Fibroblast of skin of left quadriceps (primary cell): ENCODE measurements around the gene CAMTA1.

Source experiments
- DNase-seq, 2 experiments: peaks; one replicate each; pipeline ENCODE4 v3.0.0-alpha.2; 2013; ENCODE audit warnings: low read depth in 2 of 2

Gene CAMTA1

DNA sequence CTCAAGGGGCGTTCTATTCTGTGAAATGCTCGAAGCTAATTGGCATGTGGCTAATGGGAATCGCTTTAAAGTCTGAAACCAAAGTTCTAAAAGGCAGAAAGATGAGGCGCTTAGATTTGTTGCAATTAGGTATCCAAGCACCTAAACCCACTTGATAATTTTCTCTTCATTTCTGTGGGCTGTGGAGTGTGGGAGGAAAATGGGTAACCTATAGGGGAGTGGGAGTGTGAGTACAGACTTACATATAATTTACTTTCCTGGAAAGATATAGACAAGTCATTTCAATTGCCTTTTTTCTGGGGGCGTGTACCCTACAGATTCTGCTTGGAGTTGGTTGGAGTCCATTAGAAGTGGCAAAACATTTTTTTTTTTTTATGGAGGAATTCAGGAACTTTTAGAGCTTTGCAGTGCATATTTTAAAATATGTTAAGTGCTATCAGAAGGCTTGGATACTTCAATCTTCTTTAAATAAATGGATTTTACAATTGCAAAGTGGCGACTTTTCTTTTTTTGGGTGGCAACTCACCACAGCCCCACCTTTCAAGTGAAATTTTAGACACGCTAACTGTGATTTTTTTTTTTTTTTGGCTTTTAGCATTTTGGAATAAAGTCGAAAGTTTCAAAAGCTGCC, 254.5 kb downstream of the CAMTA1 start:
- DNase-seq = no peak

DNA sequence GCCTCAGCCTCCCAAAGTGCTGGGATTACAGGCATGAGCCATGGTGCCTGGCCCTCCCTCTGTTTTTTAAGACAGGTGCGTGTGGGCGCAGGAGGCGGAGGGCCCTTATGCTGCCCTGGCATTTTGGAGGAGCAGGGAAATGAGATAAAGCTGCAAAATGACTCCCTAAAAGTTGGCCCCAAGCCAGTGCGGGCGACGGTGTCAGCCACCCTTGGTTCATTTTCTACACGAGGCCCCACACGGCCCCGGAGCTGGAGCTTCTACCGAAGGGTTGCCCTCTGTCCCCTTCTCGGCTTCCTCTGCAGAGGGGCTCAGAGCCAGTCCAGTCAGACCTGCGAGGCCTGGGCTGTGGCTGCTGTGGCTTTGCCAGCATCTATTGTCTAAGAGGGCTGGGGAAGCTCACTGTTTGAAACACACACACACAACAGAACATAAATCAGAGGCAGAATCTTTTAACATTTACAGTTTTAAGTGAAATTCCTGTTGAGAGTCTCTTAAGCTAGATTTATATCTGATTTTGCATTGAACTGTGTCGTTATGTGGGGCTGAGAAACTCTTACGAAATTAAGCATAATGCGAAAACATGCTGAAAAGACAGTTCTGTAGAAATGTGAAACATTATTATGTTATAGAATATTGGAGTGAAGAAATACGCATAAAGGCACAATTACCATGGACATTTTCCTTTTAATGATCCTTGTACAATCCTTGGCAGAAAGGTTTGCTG, 255.9 kb downstream of the CAMTA1 start:
- no peak for DNase-seq

DNA sequence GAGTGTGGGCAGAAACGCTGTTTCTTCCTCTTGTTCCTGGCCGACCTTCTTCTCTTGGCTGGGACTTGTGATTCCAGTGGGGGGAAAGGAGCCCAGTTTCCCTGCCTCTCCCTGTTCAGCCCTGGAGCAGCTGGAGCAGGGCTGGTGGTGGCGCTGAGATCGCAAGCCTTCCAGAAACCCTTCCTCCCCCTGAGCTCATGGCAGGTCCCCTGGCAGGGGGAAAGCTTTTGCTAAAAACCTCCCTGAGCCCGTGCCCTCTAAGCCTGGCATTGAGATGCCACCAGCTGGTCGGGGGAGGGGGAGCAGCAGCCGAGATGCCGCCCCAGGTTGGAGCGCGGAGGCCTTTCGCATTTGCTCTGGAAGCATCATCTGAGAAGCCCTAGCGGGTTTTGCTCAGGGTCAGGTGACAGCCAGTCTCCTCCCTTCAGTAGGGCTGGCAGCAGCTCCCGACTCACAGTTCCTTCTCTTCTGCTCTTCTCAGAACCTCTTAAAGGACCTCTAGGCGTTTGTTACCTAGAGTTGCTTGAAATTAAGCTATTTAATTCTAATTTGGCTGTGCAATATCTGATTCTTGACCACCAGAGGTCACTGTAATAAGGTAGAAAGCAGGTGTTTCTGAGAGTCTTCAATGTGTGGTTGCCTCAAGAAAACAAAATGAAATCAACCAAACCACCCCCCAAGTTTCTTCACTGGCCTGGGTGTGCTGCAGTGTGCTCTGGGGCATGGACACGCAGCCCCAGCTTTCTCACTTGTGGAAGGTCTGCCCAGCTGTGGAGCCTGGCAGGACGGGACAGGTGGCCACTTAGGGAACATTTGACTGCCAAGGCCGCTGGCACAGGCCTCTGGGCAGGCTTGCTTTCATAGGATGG, 257.3 kb downstream of the CAMTA1 start:
- DNase-seq = peak in 1 of 2 experiments; percentile 10

DNA sequence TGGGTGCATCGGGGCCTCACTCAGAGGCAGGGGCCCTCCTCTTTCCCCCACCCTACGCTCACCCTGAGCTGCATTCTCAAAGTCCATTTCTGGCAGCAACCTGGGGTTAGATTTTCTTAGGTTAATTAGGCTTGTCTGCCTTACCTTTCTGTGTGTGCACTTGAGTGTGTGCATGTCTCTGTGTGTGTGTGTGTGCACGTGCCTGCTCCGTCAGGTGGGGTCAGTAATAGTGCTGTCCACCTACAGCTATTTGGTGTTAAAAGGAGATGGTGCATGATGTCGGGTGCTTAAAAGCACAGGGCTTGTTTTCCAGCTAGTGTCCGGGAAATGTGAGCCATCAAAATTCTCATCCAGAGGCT, 257.9 kb downstream of the CAMTA1 start:
- no peak for DNase-seq

DNA sequence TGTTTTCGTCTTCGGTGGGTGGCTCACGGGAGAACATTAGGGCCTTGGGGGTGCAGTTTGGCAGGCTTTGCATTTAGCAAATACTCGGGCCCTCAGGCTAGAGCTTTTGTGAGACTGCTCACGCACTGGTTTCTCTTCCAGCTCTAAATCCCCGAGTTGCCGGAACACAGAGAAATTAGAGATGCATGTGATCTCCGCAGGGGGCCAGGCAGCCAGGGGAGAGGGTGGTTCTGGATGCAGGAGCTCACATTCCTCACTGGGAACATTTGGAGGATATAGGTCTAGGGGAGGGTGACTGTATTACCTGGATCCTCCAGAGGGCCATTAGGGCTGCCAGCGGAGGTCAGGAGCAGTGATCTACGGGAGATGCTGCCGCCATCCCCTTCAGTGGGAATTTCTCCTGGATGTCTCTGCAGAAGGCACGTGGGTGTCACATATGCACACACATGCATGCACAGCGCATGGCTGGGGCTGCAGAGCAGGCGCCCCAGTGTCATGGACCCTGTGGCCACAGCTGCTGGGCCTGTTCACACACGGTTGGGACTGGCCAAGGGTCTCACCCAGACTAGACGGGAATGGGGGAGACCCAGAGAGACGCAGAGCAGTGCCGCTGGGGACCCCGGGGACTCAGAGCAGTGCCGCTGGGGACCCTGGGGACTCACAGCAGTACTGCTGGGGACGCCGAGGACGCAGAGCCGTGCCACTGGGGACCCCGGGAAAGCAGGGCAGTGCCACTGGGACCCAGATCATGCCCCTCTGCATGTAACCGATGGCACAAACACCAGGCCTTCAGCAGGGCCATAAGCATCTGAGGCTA, 258.7 kb downstream of the CAMTA1 start:
- no peak for DNase-seq

DNA sequence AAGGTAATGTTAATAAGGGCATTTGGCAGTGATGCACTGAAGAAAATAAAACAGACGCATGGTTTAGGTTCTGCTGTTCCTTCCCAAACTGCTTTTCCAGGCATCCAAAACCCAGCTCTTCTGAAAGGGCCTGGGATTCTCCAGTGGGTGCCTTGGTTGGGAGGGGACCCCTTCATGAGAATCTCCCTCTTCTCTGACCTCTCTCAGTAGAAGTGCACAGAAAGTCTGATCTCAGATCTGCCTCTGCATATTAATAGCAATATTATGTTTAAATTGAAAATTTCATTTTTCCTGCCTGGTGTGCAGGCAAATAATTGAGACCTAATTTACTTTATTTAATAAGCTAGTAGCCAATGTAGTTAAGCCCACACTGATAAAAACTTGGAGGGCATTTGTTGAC, 260.6 kb downstream of the CAMTA1 start:
- DNase-seq = no peak

DNA sequence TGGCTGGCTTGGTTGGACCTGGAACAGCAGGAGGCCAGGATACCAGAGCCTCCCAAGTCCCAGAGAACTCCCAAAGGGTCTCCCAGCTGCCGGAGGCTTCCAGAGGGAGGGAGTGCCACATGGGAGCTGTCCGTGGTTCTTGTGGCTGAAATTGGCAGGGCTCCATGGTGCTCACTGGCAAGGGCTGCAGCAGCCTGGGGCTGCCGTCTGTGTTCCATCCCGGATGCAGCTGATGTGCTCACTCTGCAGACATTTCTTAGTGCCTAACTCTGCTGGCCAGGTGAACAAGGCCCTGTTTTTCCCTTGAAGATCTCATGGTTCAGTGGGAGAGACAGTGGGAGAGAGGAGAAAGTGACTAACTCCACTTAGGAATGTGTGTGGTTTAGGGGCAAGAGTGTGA, 261.1 kb downstream of the CAMTA1 start:
- DNase-seq = peak; percentile 54 to 56

DNA sequence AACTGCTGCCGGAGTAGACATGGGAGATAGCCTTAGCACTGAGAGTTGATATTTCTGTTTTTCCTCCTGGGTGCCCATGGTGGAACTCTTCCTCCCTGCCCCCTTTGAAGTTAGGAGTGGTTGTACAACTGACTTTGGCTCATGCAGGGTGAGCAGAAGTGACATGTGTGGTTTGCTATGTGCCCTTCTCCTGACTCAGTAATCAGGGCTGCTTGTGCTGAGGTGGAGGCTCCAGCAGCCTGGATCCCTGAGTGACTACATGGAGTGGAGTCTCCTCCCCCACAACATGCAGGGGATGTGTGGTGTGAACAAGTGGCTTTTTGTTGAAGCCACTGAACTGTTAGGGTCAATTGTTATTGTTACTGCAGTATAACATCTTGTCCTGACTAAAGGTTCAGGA, 261.6 kb downstream of the CAMTA1 start:
- DNase-seq = no peak

DNA sequence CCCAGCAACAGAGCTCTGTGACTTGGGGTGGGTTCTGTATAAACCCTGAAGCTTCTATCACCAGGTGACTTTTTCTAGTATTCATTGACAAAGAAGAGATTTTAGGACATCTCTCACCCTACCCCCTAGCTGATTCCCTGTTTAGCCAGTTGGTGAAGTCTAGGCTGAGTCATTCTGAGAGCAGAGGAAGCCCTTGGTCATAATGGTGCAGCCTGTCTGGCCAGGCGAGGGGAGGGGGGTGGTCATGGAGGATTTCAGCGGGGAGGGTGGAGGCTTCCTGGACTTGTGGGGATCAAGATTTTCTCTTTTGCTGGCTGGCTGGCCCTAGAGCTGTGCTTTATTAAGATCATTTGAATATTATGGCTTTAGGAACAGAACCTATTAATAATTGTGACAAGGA, 262.6 kb downstream of the CAMTA1 start:
- DNase-seq = no peak

DNA sequence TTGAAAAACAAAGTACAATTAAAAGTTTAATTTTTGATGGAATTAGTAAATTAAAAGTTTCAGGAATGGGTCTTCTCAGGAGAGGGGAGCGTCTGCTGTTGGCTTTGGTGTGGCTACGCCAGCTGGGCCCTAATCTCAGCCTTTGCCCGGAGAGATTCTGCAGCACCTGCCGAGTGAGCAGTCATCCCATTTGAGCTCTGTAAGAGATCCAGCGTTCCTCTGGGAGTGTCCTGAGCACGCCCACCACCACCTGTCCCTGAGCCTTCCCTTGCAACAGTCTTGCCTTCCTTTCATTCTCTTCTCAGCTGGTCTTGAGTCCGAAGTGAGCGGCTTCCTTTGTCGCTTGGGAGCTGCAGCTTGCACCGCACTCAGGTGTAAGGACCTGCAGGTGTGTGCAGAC, 263.1 kb downstream of the CAMTA1 start:
- DNase-seq = no peak

DNA sequence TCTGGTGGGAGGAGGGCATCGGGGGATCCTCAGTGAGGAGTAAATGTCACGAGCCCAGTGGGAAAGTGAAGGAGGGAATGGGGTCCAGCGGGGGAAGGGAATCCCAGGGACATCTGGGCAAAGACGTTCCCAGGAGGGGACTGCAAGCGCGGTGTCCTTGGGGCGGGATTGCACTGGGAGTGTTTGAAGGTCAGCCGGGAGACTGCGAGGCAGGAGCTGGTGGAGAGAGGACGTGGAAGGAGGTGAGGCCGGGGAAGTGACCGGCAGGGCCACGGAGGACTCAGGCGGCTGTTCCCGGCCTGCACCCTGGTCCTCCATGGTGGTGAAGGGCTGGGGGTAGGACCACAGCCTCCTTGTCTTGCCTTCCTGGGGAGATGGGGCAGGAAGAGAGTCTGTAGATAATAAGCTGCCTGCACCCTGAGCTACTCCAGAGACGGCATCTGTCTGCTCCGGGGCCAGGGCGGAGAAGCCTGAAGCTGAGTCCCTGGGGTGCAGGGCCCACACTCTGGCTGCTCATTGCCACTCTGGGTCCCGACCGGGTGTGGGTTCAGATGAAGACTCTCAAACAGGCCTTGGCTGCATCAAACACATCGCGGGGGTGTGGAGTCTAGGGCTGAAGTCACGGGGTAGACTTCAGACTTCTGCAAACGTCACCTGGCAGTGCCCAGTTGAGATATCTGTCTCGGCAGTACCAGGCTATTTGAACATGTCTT, 264.8 kb downstream of the CAMTA1 start:
- DNase-seq = no peak

DNA sequence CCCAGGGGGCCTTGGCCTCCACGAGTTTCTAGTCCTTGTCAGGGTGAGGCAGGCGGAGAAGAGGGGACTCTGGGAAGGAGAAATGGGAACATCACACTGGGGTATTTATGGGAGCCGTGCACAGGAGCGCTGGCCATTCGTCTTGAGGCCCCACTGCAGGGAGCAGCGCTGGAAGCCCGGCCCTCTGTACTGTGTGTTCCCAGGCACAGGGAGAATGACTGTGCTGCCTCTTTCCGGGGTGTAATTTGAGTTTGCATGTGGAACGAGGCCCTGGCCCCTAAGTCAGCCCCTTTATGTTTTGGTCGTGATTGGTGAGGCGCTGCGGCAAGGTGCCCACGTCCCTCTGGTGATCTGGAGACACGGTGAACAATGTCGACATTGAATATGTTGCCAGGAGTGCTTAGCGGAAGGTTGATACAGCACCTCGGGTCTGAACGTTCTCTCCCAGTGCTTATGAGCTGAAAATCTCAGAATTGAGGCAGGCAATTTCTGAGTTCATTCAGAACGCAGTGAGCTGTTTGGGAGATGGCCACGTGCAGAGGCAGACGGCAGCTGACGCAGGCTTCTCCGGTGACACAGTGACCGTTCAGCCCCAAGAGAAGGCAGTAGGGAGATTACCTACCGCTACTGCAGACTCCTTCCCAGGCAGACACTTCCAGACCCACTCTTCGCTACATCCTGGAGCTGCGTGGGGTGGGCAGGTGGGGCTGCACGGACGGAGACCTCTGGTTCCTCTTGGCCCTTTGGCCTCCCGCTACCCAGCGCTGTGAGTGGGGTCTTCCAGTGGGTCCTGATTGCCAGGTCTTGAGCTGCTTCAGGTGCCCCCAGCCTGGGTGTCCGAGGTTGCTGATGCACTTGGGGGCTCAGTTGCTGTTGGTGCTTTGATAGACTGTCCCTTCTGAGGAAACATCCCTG, 265.8 kb downstream of the CAMTA1 start:
- no peak for DNase-seq

DNA sequence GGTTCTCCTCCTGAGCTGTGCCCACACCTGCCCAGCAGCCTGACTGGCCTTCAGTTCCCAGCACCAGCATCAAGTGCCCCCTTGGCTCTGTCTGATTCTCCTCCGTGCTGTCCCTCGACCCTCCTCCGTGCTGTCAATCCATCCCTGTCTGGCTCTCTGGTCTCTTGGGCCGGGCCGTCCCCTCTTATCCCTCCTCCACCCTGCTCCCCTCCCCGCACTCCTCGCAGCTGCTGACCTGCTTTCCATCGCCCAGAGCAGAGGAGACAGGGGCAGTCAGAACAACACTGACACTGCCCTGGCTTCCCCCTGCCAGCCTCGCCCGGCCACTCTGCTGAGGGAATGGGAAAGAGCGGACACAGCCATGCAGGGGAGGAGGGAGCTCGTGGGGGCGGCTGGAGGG, 267.4 kb downstream of the CAMTA1 start:
- no peak for DNase-seq

DNA sequence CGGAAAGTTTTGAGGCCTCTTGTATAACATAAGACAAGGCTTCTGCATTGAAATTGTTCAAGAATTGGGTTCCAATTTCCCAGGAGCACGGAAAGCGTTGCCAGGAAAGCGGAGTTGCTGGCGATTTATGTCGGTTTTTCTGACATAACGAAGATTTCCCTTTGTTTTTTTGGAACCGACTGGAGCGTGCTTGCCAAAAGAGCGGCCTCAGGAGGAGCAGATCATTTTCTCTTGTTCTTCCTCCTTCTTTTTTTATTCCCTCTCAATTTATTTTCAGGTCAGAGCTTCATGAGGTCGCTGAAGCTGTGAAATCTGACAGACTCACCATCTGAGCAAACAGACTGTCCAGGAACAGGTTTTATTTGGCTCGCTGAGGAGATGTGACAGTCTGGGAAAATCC, 275.5 kb downstream of the CAMTA1 start:
- DNase-seq = no peak

DNA sequence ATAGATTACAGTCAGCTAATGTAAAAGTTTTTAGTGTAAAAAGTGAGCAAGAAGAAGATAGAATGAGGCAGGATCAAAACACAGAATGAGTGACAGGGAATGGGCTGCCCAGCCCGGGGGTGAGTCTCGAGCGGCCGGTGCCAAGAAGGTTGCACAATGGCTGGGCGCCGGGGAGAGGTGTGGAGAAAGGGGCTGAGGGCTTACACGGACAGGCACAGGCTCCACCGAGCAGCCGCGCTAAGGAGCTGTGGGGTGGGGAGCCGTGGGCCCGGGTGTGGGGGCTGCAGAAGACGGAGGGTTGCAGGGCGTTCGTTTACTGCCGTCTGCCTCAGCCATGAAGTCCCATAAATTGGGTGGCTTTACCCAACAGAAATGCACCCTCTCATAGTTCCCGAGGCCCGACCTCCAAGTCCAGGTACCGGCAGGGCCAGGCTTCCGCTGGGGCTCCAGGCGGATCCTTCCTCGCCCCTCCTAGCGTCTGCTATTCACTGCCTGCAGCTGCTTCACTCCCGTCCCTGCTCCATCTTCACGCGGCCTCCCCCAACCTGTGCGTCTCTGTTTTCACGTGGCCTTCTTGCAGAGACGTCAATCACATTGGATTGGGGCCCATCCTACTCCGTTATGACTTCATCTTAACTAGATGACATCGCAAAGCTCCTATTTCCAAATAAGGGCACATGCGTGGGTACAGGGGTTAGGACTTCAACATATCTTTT, 277.2 kb downstream of the CAMTA1 start:
- DNase-seq = no peak

DNA sequence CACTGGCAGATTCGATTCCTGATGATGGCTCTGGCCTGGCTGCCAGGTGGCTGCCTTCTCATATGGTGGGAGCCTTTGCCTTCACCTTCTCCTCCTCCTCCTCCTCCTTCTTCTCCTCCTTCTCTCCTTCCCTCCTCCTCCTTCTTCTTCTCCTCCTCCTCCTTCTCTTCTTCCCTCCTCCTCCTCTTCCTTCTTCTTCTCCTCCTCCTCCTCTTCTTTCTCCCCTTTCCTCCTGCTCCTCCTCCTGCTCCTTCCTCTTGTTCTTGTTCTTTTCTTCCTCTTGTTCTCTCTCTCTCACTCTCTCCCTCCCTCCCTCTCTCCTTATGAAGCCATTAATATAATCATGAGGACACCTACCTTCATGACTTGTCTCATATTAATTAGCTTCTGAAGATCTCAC, 278.7 kb downstream of the CAMTA1 start:
- DNase-seq = no peak

DNA sequence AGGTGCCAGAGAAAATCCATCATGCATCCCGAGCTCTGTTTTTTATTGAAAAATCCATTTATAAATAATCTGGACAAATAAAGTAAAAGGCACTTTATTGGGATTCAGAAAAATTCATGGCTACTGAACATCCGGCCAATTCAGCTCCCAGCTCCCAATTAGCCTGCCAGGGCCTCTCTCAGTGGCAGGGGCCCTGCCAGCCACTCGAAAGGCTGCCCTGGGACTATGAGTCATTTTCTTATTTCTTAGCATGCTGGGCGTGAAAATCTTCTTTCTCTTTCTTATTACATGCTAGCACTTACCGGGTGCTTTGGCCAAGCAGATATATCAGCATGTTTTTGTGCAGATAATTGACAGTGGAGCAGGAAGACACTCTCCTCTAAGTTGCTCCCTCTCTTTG, 283.3 kb downstream of the CAMTA1 start:
- DNase-seq = no peak

DNA sequence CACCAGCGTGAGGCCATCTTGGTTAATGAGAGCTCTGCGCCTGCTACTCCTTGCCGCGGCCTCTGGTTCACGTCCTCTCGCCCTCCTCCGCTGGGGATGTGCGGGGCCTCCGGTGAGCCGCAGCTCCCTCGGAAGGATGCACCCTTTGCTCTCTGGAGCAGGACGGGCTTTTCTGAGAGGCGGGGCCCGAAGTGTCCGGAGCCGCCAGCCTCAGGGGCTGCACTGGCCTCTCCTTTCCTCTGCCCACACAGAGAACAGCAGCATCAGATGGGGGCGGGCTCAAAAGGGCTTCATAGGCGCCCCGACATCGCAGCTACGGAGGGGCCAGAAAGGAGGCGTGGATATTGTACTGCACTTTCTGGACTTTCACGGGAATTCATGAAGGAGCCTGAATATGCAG, 284.7 kb downstream of the CAMTA1 start:
- DNase-seq = no peak

DNA sequence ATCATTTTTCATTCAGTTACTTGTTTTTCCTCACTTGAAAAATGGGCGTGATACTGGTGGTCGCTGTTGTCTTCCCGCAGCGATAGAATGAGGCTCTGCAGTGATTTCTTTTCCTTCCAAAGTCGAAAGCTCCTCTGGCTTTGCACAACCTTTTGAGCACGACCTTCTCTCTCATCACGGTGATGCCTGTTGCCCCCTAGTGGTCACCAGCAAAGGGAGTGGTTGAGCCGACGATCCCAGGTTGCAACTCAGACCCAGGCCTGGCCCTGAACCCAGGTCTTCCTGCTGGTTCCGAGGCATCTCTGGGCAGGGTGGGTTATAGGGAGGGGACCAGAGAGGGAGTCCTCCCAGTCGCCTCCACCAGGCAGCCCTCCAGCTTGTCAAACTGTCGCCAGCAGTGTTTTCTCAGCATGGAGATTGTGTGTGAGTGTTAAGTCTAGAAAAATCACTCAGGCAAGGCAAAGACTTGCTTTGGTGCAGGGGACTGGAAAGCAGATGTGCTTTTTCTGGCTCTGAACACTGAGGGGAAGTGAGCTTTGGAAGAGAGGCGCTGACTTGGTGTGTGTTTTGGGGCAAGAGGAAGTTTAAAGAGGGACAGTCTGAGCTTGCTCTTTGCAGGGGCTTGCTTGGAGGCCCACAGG, 285.3 kb downstream of the CAMTA1 start:
- DNase-seq = peak; percentile 31 to 33
